Activated naive CD4-positive, alpha-beta T cell treated with Interleukin-2 at 50 U/mL for 16 hours (primary cell): ENCODE data around the gene TADA2B.
"Not testable (repeated sequence)": the region's sequence is repeated elsewhere in the genome, so short reads cannot be mapped to it uniquely, and the experiment has no call there.

ENCODE experiments used
- DNase-seq: peaks from one replicate; pipeline ENCODE4 v3.0.0-alpha.2; 2020

TADA2B gene

GRCh38 chr4:7083597-7084563, 40.7 kb downstream of the TADA2B start:
- no peak for DNase-seq

- not testable (repeated sequence) for DNase-seq
Observed at GRCh38 chr4:7084564-7084961, 41.4 kb downstream of the TADA2B start.

GRCh38 chr4:7086384-7086783, 43.2 kb downstream of the TADA2B start:
- no peak for DNase-seq

GRCh38 chr4:7087036-7087435, 43.9 kb downstream of the TADA2B start:
- no peak for DNase-seq

GRCh38 chr4:7089213-7089986, 46.2 kb downstream of the TADA2B start:
- DNase-seq: no peak

- no peak for DNase-seq
Observed at GRCh38 chr4:7092026-7092425, 48.9 kb downstream of the TADA2B start.

- no peak for DNase-seq
Observed at GRCh38 chr4:7094916-7095315, 51.7 kb downstream of the TADA2B start.

GRCh38 chr4:7095611-7096155, 52.5 kb downstream of the TADA2B start:
- DNase-seq: no peak

GRCh38 chr4:7096236-7096635, 53.1 kb downstream of the TADA2B start:
- DNase-seq: no peak

GRCh38 chr4:7101692-7102515, 58.7 kb downstream of the TADA2B start:
- peak; percentile 59 for DNase-seq

- DNase-seq: not testable (repeated sequence)
Observed at GRCh38 chr4:7102516-7102909, 59.3 kb downstream of the TADA2B start.

GRCh38 chr4:7103031-7103606, 59.9 kb downstream of the TADA2B start:
- peak; percentile 82 for DNase-seq

- no peak for DNase-seq
Observed at GRCh38 chr4:7103607-7104365, 60.6 kb downstream of the TADA2B start.

- no peak for DNase-seq
Observed at GRCh38 chr4:7104366-7105031, 61.3 kb downstream of the TADA2B start.

GRCh38 chr4:7105276-7105675, 62.1 kb downstream of the TADA2B start:
- DNase-seq: no peak

- DNase-seq: no peak
Observed at GRCh38 chr4:7107166-7107905, 64.2 kb downstream of the TADA2B start.
